Endothelial cell of umbilical vein (primary cell): Measurements from ENCODE around the gene AKNA. TPM values are rescaled to one million over a fixed set of nuclear protein-coding genes. Genes with fewer than 3 reads are reported as not detected.

ENCODE experiments used
- BruUV-seq: library from RNA; stranded (reverse); fragments of 400-500 nt; replicated peaks from 2 replicates; lab custom pipeline; 2021; lab: Mats Ljungman, UMichigan
- CTCF ChIA-PET: fragments of 300-600, 350-600 bp; sonication (Branson Sonifier 250); formaldehyde crosslinking; loops from one replicate; lab custom pipeline; 2021; ENCODE audit warnings: antibody characterized with exemption, inconsistent platforms; lab: Charles Lee
- POLR2A ChIA-PET: fragments of 300-600, 350-600 bp; sonication (Branson Sonifier 250); formaldehyde crosslinking; loops from one replicate; lab custom pipeline; 2021; ENCODE audit warnings: antibody characterized with exemption, inconsistent platforms; lab: Charles Lee
- DNase-seq: peaks from one replicate; pipeline ENCODE4 v3.0.0-alpha.2; 2011; ENCODE audit warnings: low read depth, low spot score
- FAIRE-seq: peaks from 2 replicates; lab custom pipeline; 2011; peaks lifted over from hg19 to GRCh38; lab: Jason Lieb, UNC
- H2AFZ ChIP-seq: 2 replicates; pipeline ENCODE4 v1.6.0; 2012; ENCODE audit warnings: low read depth, low read length, control low read depth, inconsistent platforms
- H3K27ac ChIP-seq: 2 replicates; pipeline ENCODE4 v1.5.1; 2011; ENCODE audit warnings: low read depth, mild to moderate bottlenecking, control low read depth, low read length, moderate library complexity; ENCODE audit not compliant: insufficient read depth
- H3K27me3 ChIP-seq, 2 experiments: 2 replicates each; pipeline versions ENCODE4 v1.6.0 to v1.6.1; 2011; ENCODE audit warnings: low read length in 2 of 2, mixed read lengths in 1 of 2; ENCODE audit not compliant: control insufficient read depth in 2 of 2, insufficient read depth in 2 of 2
- H3K36me3 ChIP-seq, 2 experiments: 2 replicates in 1 of 2; 3 replicates in 1 of 2; pipeline ENCODE4 v1.5.1; 2011; ENCODE audit warnings: low read length in 2 of 2, mild to moderate bottlenecking in 1 of 2, moderate library complexity in 1 of 2; ENCODE audit not compliant: control insufficient read depth in 2 of 2, insufficient read depth in 2 of 2; ENCODE audit errors: extremely low read depth in 1 of 2
- H3K4me1 ChIP-seq: 3 replicates; pipeline ENCODE4 v1.5.1; 2011; ENCODE audit warnings: mild to moderate bottlenecking, low read length; ENCODE audit not compliant: control insufficient read depth, insufficient read depth; ENCODE audit errors: extremely low read depth
- H3K4me2 ChIP-seq: 2 replicates; pipeline ENCODE4 v1.6.1; 2011; ENCODE audit warnings: low read length, control low read depth, mixed read lengths; ENCODE audit not compliant: insufficient read depth
- H3K4me3 ChIP-seq, 3 experiments: fragments of 200-600 bp in 1 of 3; sonication (generic), shearing (Covaris generic) in 1 of 3; replicated peaks in 1 of 3; 2 replicates each; pipeline ENCODE4 v1.5.1; 2011 to 2016; ENCODE audit warnings: control low read depth in 3 of 3, low read length in 3 of 3, mild to moderate bottlenecking in 2 of 3, inconsistent platforms in 1 of 3, low read depth in 1 of 3, moderate library complexity in 1 of 3; ENCODE audit not compliant: insufficient read depth in 1 of 3
- H3K79me2 ChIP-seq: 2 replicates; pipeline ENCODE4 v1.6.0; 2012; ENCODE audit warnings: low read length, inconsistent platforms; ENCODE audit not compliant: control insufficient read depth, insufficient read depth
- H3K9ac ChIP-seq: replicated peaks from 2 replicates; pipeline ENCODE3; 2011; ENCODE audit warnings: low read length, control low read depth; ENCODE audit not compliant: insufficient read depth; ENCODE audit errors: extremely low read depth
- H3K9me1 ChIP-seq: replicated peaks from 3 replicates; pipeline ENCODE4 v1.6.0; 2011; ENCODE audit warnings: mild to moderate bottlenecking, low read length; ENCODE audit not compliant: control insufficient read depth, insufficient read depth; ENCODE audit errors: extremely low read depth
- H3K9me3 ChIP-seq: replicated peaks from 2 replicates; pipeline ENCODE4 v1.5.1; 2012; ENCODE audit warnings: low read length, inconsistent platforms; ENCODE audit not compliant: control insufficient read depth, insufficient read depth
- H4K20me1 ChIP-seq: replicated peaks from 2 replicates; pipeline ENCODE3; 2011; ENCODE audit warnings: mild to moderate bottlenecking, low read length; ENCODE audit not compliant: control insufficient read depth, insufficient read depth; ENCODE audit errors: extremely low read depth
- EZH2 ChIP-seq: IDR thresholded peaks from 2 replicates; pipeline ENCODE4 v1.6.1; 2012; ENCODE audit warnings: borderline replicate concordance, low read depth, mild to moderate bottlenecking, moderate library complexity, low read length, inconsistent platforms; ENCODE audit not compliant: severe bottlenecking
- FOS ChIP-seq: IDR thresholded peaks from 2 replicates; pipeline ENCODE4 v1.6.1; 2011; ENCODE audit warnings: mild to moderate bottlenecking, low read length, moderate library complexity, borderline replicate concordance; ENCODE audit not compliant: insufficient read depth
- GATA2 ChIP-seq: IDR thresholded peaks from 2 replicates; pipeline ENCODE4 v1.7.0; 2011; ENCODE audit warnings: low read depth, mild to moderate bottlenecking, moderate library complexity, mixed read lengths, low read length; ENCODE audit not compliant: insufficient read length, insufficient read depth
- JUN ChIP-seq: IDR thresholded peaks from 2 replicates; pipeline ENCODE4 v1.6.1; 2011; ENCODE audit warnings: borderline replicate concordance, low read depth; ENCODE audit not compliant: insufficient read length, insufficient read depth
- MYC ChIP-seq: IDR thresholded peaks from one replicate; pipeline ENCODE4 v1.6.1; 2011; ENCODE audit warnings: mild to moderate bottlenecking, low read depth, low read length
- POLR2A ChIP-seq: IDR thresholded peaks from 2 replicates; pipeline ENCODE4 v1.6.1; 2012; ENCODE audit warnings: low read depth, mild to moderate bottlenecking, control low read depth, low read length
- POLR2AphosphoS5 ChIP-seq: IDR thresholded peaks from 2 replicates; pipeline ENCODE4 v1.6.1; 2012; ENCODE audit warnings: low read depth, mild to moderate bottlenecking, control low read depth, low read length, moderate library complexity; ENCODE audit not compliant: insufficient read depth
- dilution Hi-C: fragments of 300-500 bp; cut with MboI; formaldehyde crosslinking; loops from one replicate; pipeline ENCODE4 v1.15.0; 2019; ENCODE audit warnings: low sequenced_read_pairs; ENCODE audit not compliant: extremely low pct_ligation_motif_present
- intact Hi-C: fragments of 100-400 bp; cut with micrococcal nuclease; formaldehyde crosslinking; loops from one replicate; pipeline ENCODE4 v1.10.0; 2022
- polyA plus RNA-seq, 4 experiments: library from polyadenylated mRNA; depleted of rRNA in 3 of 4; stranded (reverse) in 3 of 4; unstranded in 1 of 4; fragments of >200 nt; gene quantifications; 2 replicates each; pipeline versions ENCODE4 v1.2.1 to v1.2.3, GENCODE V29; 2011 to 2012; ENCODE audit warnings: missing spikeins in 1 of 4
- total RNA-seq: library from RNA; stranded (reverse); gene quantifications from 2 replicates; pipeline ENCODE4 v1.2.3, GENCODE V29; 2021
- TF ChIP-seq, protein P1 (sequence below): IDR thresholded peaks from 2 replicates; pipeline ENCODE4 v1.6.1; 2011; ENCODE audit not compliant: insufficient read depth, insufficient read length
- TF ChIP-seq, protein P2 (sequence below), 2 donors: IDR thresholded peaks; 1 replicate in 1 of 2; 2 replicates in 1 of 2; pipeline ENCODE4 v1.5.1; 2011; ENCODE audit warnings: low read length in 2 of 2, mild to moderate bottlenecking in 2 of 2, moderate library complexity in 2 of 2, control low read depth in 1 of 2, inconsistent platforms in 1 of 2, low read depth in 1 of 2; ENCODE audit not compliant: insufficient read depth in 1 of 2; ENCODE audit errors: extremely low read depth in 1 of 2

Gene AKNA
- total and polyA plus RNA-seq, 2 donors (not counting 3 experiments of a cell fraction or from before 2014, with no cell fraction given): 11.3 to 22.4 TPM

GRCh38 chr9:114374936-114375335 is 12.8 kb downstream of the AKNA start:
- Histone ChIP-seq H3K4me1 (peaks cover 18% of the 10 kb centered on the region), H3K9ac (no peak overlapping the region), H3K9me1 (no peaks in the 10 kb centered on the region), H3K27me3 (no peaks in the 10 kb centered on the region), H3K27ac (no peak overlapping the region), H3K9me3 (no peaks in the 10 kb centered on the region), H3K4me2 (no peak overlapping the region), H3K79me2 (no peaks in the 10 kb centered on the region), H3K4me3 (no peak overlapping the region), H4K20me1 (no peaks in the 10 kb centered on the region), H3K36me3 (peaks cover 0 to 17% of the 10 kb centered on the region in 2 experiments), H2AFZ (no peak overlapping the region)
- ChIA-PET CTCF (no interaction called here), POLR2A (no interaction called here)
- TF ChIP-seq POLR2A (no peak), FOS (no peak), MYC (no peak), POLR2AphosphoS5 (no peak), JUN (no peak), EZH2 (no peak)
- TF ChIP-seq, protein P1, sequence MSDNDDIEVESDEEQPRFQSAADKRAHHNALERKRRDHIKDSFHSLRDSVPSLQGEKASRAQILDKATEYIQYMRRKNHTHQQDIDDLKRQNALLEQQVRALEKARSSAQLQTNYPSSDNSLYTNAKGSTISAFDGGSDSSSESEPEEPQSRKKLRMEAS: no peak
- intact Hi-C loops: no loop called here
- dilution Hi-C loops: no loop called here
- DNase-seq (no peak), FAIRE-seq (no peak)
- BruUV-seq: no TSS peak

DNA sequence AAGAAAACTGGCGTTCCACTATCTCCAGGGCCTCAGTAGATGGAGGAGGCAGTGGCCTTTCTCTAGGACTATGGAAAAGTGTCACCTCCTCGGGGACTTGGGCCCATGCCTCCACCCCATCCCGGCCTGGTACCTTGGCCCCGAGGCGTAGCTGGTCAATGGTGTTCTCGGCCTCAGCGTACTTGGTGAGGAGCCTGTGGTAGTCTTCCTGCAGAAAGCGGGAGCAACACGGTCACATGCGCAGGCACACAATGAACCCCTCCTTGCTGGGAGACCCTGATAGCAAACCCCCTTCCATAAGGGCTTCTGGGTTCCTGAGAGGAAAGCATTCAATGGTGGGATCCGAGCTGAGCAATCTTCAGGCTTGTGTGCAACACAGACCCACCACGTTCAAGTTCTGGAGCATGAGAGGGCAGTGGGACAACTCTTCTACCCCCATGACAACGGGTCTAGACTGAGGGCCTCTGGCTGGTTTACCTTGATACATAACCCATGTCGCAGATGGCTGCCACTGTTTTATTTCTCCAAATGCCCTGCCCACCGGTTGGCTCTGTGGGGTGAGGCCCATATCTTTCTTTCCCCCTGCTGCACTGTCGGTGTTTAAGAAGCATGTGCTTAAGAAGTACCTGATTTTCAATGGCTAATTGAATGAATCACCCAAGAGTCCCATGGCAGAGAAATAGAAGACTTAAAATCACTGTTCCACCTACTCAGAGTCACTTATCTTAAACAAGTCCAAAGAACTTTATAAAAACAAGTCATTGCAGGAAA is 13.6 kb downstream of the AKNA start:
- H2AFZ ChIP-seq: no peak overlapping the region
- FAIRE-seq (no peak), DNase-seq (no peak)
- no peak overlapping the region for H3K9ac ChIP-seq
- BruUV-seq: no TSS peak
- dilution Hi-C loops: no loop called here
- H3K4me1 ChIP-seq: peaks cover 18% of the 10 kb centered on the region
- H3K27ac ChIP-seq: no peak overlapping the region
- ChIA-PET POLR2A (no interaction called here), CTCF (interaction anchor here (1.2 kb wide), 1 partner anchor 292 kb away, joined by 4 read pairs; no protein-coding TSS in a partner anchor)
- no peak overlapping the region for H3K4me2 ChIP-seq
- H3K9me3 ChIP-seq: no peaks in the 10 kb centered on the region
- H3K9me1 ChIP-seq: no peaks in the 10 kb centered on the region
- no peaks in the 10 kb centered on the region for H3K27me3 ChIP-seq
- no peak overlapping the region for H3K4me3 ChIP-seq
- intact Hi-C loops: no loop called here
- no peaks in the 10 kb centered on the region for H4K20me1 ChIP-seq
- H3K36me3 ChIP-seq: peaks cover 0 to 13% of the 10 kb centered on the region in 2 experiments
- TF ChIP-seq, protein P1: no peak
- TF ChIP-seq MYC (no peak), GATA2 (no peak), POLR2AphosphoS5 (no peak), JUN (no peak), EZH2 (no peak), POLR2A (no peak), FOS (no peak)
- TF ChIP-seq, protein P2, sequence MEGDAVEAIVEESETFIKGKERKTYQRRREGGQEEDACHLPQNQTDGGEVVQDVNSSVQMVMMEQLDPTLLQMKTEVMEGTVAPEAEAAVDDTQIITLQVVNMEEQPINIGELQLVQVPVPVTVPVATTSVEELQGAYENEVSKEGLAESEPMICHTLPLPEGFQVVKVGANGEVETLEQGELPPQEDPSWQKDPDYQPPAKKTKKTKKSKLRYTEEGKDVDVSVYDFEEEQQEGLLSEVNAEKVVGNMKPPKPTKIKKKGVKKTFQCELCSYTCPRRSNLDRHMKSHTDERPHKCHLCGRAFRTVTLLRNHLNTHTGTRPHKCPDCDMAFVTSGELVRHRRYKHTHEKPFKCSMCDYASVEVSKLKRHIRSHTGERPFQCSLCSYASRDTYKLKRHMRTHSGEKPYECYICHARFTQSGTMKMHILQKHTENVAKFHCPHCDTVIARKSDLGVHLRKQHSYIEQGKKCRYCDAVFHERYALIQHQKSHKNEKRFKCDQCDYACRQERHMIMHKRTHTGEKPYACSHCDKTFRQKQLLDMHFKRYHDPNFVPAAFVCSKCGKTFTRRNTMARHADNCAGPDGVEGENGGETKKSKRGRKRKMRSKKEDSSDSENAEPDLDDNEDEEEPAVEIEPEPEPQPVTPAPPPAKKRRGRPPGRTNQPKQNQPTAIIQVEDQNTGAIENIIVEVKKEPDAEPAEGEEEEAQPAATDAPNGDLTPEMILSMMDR (IDR thresholded peaks at IDR 0.05; ENCODE audit: extremely low read depth in 1 of 2, insufficient read depth in 1 of 2, low read depth in 1 of 2, low read length in 2 of 2): no peak
- no peaks in the 10 kb centered on the region for H3K79me2 ChIP-seq
